ENCODE measurements around the gene KBTBD12.

Gene KBTBD12, protein sequence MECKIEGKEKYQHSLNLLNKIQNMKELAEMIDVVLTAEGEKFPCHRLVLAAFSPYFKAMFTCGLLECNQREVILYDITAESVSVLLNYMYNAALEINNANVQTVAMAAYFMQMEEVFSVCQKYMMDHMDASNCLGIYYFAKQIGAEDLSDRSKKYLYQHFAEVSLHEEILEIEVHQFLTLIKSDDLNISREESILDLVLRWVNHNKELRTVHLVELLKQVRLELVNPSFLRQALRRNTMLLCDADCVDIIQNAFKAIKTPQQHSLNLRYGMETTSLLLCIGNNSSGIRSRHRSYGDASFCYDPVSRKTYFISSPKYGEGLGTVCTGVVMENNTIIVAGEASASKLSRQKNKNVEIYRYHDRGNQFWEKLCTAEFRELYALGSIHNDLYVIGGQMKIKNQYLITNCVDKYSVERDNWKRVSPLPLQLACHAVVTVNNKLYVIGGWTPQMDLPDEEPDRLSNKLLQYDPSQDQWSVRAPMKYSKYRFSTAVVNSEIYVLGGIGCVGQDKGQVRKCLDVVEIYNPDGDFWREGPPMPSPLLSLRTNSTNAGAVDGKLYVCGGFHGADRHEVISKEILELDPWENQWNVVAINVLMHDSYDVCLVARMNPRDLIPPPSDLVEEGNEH

DNA sequence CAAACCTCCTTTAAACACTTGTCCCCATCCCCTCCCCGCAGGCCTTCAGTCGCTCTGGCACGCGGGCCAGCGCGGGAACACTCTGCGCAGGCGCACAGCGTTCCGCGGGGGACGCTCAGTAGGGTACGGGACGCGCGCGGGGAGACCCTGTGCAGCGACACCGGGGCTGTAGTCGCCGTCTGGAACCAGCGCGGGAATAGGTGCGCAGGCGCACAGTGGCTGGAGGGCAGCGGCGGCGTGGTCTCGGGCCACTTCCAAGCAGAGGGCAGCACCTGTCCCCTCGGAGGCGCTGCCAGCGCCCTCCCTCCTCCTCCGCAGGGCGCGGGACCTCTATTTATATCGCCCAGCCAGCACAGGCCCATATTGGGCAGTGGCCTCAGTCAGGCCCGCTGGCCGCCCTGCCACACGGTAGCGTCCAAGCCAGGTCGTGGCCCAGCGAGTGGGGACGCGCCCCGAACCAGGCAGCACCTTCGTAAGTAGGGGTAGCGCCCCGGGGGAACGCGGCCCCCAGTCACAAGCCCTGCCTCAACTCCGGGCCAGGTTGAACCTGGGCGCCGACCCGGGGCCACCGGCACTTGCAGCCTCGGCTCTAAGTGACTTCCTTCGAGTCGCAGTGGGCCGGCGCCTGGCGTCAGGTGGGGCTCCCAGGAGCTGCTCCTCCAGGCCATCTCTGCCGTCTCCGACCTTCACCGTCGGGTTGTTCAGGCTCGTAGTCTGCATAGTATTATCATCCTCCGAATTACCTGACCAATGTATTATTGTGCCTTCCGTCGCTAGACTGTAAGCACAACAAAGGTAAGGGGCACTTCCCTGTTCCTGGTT lies at the start of gene KBTBD12:
KBTBD12 (plus strand) TSS at position 118 of the 822 bp plus-strand sequence. CDS start 7,830 bp downstream, outside the sequence.
- DNase-seq (ENCODE audit: low spot score): no peak

DNA sequence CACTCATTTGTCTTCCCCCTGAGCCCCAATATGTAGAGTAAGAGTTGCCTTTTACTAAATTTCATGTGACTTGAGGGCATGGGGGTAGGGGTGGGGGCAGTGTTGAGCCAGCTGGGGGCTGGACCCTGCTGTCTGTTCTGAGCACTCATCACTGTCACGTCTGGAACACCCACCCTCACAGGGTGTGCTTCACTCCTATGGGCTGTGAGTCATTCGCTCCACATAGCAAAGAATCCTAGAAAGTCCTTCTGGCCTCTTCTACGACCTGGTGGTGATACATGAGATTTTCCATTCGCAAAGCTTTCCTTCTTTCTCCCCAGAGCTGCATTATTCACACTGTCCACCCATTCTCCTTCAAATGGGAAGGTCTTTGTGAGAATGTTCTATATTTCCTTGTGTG lies 49.1 kb upstream of the KBTBD12 start:
- DNase-seq (ENCODE audit: low spot score): peak; percentile 44

DNA sequence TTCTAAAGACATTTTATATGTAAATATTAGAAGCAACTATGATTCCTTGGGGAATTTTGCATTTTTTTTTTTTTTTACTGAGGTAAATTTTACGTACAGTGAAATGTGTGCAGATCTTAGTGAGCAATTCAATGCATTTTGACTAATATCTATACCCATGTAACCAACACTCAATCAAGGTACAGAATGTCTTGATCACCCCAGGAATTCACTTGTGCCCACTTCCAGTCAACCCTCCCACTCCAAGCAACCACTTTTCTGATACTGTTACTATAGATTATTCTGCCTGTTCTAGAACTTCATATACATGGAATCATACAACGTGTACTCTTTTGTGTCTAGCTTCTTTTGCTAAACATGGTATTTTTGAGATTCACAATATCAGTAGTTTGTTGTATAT lies 47.6 kb upstream of the KBTBD12 start:
- no peak for DNase-seq (ENCODE audit: low spot score)

DNA sequence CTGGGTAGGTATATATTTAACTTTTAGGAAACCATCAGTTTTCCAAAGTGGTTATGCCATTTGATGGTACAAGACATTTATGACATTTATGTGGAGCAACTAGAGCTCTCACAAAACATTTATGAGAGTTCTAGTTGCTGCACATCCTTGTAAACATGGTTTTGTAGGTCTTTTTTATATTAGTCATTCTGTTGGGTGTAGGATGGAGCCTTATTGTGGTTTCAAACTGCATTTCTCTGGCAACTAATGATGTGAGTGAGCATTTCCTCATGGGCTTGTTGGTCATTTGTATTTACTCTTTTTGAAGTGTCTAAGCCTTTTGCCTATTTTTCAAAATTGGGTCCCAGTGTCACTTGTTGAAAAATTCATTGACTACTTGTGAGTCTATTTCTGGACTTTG lies 47.0 kb upstream of the KBTBD12 start:
- DNase-seq (ENCODE audit: low spot score): peak; percentile 26

DNA sequence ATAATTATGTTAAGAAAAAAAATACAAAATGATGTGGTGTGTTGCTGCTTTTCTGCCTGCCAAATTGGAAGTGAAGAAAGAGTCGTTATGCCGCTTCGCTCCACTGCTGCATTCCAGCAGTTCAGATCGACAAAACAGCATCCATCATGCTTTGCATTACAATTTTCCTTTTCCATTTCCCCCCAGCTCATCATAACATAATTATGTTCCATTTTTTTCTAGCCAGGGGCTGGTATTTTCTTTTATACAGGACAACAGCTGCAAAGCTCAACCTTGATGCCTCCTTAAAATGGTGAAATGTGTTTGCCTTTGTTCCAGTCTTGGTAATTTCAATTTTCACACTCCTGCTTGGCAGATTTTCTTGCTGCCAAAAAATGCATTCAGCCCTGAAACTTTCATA lies 44.9 kb upstream of the KBTBD12 start:
- DNase-seq (ENCODE audit: low spot score): no peak

DNA sequence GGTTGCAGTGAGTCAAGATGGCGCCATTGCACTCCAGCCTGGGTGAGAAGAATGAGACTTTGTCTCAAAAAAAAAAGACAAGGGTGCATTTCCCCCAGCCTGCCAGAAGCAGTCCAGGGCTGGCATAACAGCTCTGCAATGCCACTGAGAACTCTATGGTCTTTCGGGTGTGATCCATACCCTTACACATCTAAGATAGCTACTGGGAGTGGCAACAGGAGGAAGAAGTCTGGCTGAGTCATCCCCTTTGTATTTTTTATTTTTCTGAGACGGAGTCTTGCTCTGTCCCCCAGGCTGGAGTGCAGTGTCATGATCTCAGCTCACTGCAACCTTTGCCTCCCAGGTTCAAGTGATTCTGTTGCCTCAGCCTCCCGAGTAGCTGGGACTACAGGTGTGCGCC lies 40.9 kb upstream of the KBTBD12 start:
- DNase-seq (ENCODE audit: low spot score): peak; percentile 36

DNA sequence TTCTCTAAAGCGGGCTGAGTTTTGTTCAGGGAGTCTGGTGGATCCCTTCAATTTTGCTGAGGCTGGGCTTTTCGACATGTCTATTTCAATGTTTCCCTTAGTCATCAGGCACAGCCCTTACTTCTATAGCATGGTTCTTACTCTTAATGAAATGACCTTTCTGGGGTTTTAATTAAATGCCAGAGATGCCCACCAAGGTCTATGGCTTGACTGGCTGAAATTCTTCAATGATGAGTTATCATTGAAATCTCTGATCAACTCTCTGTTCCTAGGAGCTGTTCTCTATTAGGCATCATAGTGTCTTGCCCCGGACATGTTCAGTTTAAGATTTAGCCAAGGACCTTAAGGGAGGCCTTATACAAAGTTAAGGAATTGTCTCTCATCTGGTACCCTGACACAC lies 33.4 kb upstream of the KBTBD12 start:
- DNase-seq (ENCODE audit: low spot score): no peak

DNA sequence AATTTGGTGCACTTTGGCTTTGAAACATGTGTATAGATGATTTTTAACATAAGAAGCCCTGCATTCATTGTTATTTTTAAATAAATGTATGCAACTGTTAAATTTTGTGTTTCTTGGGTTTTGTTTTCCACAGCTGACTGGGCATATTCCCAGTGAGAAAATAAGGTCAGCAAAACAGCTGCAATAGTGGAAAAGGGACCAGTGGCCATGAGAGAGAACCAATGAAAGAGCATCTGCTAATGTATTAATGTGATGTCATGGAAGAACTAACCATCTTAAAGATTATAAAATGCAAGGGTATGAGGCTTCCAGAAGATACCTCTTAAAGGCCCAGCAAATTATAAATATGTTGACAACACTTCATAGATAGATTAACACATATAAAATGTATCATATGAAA lies 31.0 kb upstream of the KBTBD12 start:
- DNase-seq (ENCODE audit: low spot score): no peak

DNA sequence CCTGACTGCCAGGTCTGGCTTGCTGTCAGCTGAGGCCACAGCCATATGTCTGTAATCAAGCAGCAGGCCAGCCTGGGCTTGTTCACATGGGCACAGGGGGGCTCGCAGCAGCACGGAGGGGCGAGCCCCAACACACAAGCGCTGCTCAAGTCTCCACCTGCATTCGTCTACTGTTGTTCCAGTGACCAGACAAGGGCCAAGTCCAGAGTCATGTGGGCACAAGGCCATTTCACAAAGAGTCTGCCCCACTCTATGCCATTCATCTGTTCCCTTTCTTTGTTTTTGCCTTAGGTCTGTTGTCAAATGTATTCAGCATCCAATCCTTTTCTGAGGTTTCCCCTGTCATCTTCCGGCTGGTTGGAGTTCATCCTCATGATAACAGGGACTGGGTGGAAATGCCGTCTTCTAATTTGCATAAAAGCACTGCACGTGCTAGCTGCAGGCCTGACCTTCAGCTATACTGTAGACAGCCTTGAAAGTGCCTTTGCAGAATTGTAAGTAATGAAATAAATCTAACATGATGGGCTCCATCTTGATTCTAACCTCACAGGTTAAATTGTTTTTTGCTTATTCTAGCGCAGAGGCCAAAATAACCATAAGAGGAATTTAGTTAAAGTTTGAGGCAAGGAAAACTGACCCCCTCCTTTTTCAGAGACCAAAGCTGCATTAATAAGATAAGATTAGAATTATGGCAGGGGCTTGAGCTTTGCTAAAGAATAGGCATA lies 28.6 kb upstream of the KBTBD12 start:
- no peak for DNase-seq (ENCODE audit: low spot score)

DNA sequence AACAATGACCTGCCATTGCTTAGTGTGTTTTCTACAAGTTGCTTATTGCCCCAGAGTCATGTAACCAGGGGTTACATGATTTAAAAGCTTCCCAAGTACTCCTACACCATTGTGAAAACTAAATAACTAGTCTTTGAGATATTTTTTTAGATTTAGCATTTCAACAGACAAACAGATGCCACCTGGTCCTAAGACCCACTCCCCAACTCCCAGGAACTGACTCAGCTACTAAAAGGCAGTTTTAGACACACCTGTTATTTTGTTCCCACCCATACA lies 28.1 kb upstream of the KBTBD12 start:
- DNase-seq (ENCODE audit: low spot score): no peak

DNA sequence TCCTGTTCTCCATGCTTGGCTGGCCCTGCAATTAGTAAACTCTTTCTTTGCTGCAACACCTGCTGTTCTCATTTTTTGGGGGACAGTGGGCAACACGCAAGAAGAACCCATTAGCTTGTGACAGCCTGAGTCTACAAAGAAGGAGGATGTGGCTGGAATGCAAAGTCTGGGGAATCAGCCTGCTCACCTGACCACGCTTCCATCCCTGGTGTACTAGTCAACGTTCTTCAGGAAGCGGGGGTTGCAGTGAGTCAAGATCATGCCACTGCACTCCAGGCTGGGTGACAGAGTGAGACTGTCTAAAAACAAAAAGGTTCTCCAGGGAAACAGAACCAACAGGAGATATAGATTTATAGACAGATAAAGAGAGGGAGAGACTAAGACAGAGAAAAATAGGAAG lies 27.7 kb upstream of the KBTBD12 start:
- peak; percentile 95 for DNase-seq (ENCODE audit: low spot score)

DNA sequence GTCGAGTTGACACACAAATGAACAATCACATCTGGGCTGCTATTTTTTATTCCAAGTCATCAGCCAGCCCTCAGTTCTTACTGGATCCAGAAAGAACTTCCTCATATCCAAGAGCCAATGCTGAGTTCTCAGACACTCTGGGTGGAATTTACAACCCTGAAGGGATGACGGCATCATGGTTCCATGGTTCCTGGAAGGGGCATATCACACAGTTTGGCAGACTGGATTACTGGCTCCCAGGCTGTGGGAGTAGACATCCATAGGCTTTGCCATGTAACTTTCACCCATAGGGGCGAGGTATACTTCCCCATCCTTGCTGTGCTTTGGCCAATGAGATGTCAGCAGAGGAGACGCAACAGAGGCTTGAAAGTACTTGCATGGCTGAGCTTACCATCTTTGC lies 26.9 kb upstream of the KBTBD12 start:
- DNase-seq (ENCODE audit: low spot score): peak; percentile 14

DNA sequence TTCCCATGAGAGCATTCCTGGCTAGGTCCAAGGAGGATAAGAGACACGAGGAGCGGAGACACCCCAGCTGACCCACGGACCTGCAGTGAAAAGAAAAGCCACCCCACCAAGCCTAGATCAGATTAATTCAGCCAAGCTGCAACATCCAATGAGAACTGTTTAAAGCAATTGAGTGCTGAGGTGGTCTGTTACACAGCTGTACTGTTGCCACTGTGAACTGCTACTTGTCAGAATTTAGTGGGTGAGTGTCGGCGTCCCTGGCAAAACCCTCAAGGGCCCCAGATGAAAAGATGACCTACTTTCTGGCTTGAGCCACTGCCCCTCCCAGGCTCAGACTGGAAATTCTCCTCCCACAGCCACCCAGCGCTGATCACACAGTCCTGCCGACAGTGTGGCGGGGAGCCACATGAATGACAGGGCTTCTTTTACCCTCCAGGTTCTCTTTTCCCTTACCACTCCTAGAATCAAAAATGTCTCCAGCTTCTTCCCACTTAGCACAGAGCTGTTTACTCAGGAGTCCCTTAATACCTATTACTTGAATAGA lies 26.4 kb upstream of the KBTBD12 start:
- DNase-seq (ENCODE audit: low spot score): peak; percentile 12

DNA sequence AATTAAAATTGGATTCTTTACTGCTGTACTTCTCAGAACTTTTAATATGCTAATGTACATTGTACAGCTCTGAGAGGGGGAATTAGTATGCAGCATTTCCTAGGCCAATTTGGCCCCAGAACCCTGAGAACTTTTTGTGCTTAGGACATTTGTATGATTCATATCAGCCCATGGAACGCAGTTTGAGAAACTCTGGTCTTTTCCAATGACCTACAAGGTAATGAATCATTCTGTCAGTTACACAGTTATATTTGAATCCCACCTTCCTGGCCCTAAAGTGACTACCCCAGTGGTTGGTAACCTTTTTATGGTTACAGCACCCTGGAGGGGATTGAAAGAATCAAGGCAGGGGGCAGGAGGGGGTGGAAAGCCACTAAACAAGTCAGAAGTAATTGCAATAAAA lies 25.6 kb upstream of the KBTBD12 start:
- peak; percentile 74 for DNase-seq (ENCODE audit: low spot score)

DNA sequence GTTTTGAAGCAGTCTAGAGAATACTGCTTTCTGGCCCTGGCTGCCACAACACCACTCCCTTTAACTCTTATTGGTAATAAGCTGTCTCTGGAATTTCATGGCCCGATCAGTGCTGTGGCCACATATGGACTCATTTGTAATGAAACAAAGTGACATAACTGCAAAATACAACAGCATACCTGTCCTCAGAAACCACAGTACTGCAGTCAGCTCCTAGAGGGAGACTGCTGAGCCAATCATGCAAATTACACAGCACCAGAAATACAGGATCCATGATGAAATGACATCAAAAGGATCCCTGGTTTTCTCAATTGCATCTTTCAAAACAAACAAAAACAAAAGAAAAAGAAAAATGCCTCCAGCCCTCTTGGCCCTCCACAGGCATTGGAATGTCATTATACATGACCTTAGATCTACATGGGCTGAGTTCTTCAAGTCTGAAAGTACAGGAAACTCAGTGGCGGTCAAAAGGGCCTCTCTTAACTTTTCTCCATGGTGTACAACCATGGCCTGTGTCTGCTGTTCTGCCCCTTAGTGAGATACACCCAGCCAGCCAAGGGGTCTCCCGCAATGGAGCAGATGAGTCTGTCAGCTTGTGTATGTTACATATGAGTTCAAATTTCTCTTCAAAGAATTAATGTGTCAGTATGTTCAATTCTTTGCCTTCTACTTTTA lies 24.9 kb upstream of the KBTBD12 start:
- DNase-seq (ENCODE audit: low spot score): peak; percentile 66

DNA sequence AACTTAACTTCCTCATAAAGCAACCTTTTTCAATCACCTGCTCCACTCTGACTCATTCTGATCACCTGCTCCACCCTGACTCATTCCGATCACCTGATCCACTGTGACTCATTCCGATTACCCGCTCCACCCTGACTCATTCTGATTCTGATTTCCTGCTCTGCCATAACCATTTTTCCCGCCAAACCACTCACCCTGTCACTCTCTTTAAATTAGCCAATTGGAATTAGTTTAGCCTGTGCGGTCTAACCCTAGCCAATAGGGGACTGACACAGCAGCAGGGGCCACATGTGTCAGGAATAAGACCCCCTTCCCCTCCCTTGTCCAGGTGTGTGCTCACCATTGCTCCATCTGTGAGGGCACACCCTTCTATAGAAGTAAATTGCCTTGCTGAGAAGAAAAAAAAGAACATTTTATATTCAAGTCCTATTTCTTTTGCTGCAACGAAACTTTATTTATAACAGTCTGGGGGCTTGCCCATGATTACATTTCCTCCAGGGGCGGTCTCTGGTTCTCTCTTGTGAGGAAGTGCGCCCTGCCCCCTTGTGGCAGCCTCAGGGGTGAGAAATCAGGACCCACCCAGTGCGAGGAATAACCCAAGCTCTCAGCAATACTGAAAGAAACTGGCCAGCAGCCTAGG lies 24.3 kb upstream of the KBTBD12 start:
- peak; percentile 93 for DNase-seq (ENCODE audit: low spot score)

DNA sequence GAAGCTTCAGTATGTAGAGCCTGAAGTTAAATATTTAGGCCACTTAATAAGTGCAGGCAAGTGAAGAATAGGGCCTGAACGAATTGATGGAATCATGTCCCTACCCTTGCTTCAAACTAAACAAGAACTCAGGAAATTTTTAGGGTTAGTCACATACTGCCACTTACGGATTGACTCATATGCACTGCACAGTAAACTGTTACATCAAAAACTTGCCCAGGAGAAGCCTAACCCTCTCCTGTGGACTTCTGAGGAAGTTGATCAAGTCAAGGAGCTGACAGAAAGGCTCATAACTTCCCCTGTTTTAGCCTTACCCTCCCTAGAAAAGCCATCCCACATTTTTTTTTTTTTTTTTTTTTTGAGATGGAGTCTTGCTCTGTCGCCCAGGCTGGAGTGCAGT lies 20.6 kb upstream of the KBTBD12 start:
- no peak for DNase-seq (ENCODE audit: low spot score)

DNA sequence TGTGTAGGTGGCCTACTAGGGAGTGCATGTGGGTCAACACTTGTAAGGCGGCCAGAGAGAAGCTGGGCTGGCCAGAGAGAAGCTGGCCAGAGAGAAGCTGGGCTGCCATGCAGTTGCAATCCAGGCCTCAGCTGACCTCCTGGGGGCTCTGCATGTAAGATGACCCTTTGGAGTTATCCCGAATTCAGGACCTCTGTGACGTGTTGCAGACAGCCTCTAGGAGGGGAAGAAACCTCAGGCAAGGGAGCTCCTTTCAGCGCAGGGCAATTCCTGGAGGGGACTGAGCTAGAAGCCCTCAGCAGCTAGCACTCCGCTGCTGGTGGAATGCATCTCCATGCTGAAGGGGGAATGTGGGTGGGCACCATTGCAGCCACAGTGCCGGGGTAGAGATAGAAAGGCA lies 15.8 kb upstream of the KBTBD12 start:
- DNase-seq (ENCODE audit: low spot score): no peak

DNA sequence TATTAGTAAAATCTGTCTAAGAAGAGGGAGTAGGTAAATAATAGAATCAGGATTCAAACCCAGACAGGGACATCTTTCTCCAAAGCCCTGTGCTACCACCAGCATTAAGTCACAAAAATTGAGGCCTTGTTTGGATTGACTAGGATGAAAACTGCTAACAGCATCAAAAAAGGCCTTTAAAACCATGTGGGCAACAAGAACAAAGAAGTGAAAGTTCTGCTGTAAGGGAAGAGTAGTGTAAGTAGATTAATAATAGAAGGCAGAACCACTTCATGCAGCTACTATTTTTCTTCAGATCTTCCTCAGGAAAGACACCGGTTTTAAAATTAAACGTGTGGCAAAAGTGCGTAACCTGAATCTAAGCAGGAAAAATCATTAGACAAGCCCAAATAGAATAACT lies 15.3 kb upstream of the KBTBD12 start:
- DNase-seq (ENCODE audit: low spot score): no peak

DNA sequence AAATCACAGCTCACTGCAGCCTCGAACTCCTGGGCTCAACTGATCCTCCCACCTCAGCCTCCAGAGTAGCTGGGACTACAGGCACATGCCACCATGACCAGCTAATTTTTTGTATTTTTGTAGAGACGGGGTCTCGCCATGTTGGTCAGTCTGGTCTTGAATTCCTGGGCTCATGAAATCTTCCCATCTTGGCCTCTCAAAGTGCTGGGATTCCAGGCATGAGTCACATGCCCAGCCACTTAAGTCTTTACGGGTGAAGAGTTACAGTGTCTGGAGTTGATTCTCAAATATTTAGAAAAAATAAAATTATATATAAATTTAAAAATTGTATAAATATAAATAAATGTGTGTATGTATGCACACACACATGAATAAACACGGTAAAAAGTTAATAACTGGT lies 14.5 kb upstream of the KBTBD12 start:
- peak; percentile 53 for DNase-seq (ENCODE audit: low spot score)

DNA sequence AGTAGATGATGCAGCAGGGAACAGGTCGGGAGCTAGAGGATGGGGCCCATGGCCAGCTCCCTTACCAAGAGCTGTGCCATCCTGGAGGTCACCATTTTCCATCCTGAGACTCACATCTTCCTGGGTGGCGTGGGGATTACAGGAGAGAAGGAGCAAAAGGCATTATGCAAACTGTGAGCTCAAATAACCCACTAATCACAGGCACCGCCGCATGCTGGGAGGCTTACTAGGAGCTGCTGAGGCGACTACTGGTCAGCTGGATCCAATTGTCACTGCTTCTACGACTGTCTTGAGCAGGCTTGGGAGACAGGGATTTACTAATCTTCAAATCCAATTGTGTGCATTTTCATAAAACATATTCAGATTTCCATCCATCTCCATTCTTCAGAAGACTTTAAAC lies 12.5 kb upstream of the KBTBD12 start:
- DNase-seq (ENCODE audit: low spot score): no peak
